Sigmoid colon (tissue), 7 donors: ENCODE measurements around the gene TCERG1. TPM values are rescaled to one million over a fixed set of nuclear protein-coding genes. Genes with fewer than 3 reads are reported as not detected.

ENCODE experiments used
- DNase-seq: peaks from one replicate; pipeline ENCODE4 v3.0.0-alpha.2; 2019
- H3K27ac ChIP-seq, 4 donors: fragments of 200-600 bp; sonication (generic); one replicate each; pipeline ENCODE4 v1.5.1; 2016 to 2019; ENCODE audit warnings: mild to moderate bottlenecking in 1 of 4
- H3K27me3 ChIP-seq, 3 donors: fragments of 200-600 bp; sonication (generic); one replicate each; pipeline ENCODE4 v1.5.1; 2019; ENCODE audit warnings: mild to moderate bottlenecking in 1 of 3
- H3K36me3 ChIP-seq, 4 donors: fragments of 200-600 bp; sonication (generic); one replicate each; pipeline ENCODE4 v1.5.1; 2016 to 2019
- H3K4me1 ChIP-seq, 4 donors: fragments of 200-600 bp; sonication (generic); one replicate each; pipeline ENCODE4 v1.5.1; 2017 to 2019
- H3K4me3 ChIP-seq, 4 donors: fragments of 200-600 bp; sonication (generic); one replicate each; pipeline ENCODE4 v1.5.1; 2017 to 2019; ENCODE audit warnings: mild to moderate bottlenecking in 2 of 4, moderate library complexity in 1 of 4
- H3K9me3 ChIP-seq, 4 donors: fragments of 200-600 bp in 3 of 4; sonication (generic) in 3 of 4; one replicate each; pipeline versions ENCODE4 v1.5.1 to v1.6.1; 2013 to 2019
- EP300 ChIP-seq, 4 donors: sonication (generic); formaldehyde crosslinking; IDR thresholded peaks; one replicate each; pipeline ENCODE4 v1.6.1; 2017; ENCODE audit warnings: antibody characterized with exemption in 4 of 4
- POLR2A ChIP-seq, 2 donors: fragments of 450-650 bp; IDR thresholded peaks; one replicate each; pipeline ENCODE4 v1.6.1; 2016; ENCODE audit warnings: antibody characterized with exemption in 2 of 2, mild to moderate bottlenecking in 2 of 2, moderate library complexity in 2 of 2
- POLR2AphosphoS5 ChIP-seq, 4 donors: sonication (generic); formaldehyde crosslinking; IDR thresholded peaks; one replicate each; pipeline ENCODE4 v1.6.1; 2017; ENCODE audit warnings: antibody characterized with exemption in 4 of 4
- WGBS, 2 donors: extraction: QIAGEN DNeasy Blood & Tissue Kit; methylation state at CpG; one replicate each; pipeline ENCODE4 v1.1.7; 2013; 5-methylcytosine and 5-hydroxymethylcytosine counted together
- intact Hi-C: fragments of 100-400 bp; cut with DNase I; formaldehyde crosslinking; loops from one replicate; pipeline ENCODE4 v1.15.1; 2023
- polyA plus RNA-seq, 3 donors: library from polyadenylated mRNA; stranded (reverse); fragments of 200-250 nt; gene quantifications; one replicate each; pipeline ENCODE4 v1.2.3, GENCODE V29; 2013
- total RNA-seq, 4 donors: library from RNA; depleted of rRNA; stranded (reverse); fragments of >200 nt; gene quantifications; one replicate each; pipeline ENCODE4 v1.1.0, GENCODE V29; 2016
- TF ChIP-seq, protein P1 (sequence below), 4 experiments: fragments of 450-650 bp in 3 of 4; fragments of 200-600 bp in 1 of 4; IDR thresholded peaks; one replicate each; pipeline ENCODE4 v1.5.1; 2016 to 2019; ENCODE audit warnings: antibody characterized with exemption in 4 of 4, mild to moderate bottlenecking in 3 of 4, moderate library complexity in 2 of 4
- donor health status: healthy with polysubstance abuse.
- donor health status: Bipolar disorder and iron deficiency.
- donor health status: healthy.

TCERG1 gene
- total and polyA plus RNA-seq, 7 donors: 10.2 to 67.3 (median 37.9) TPM

DNA sequence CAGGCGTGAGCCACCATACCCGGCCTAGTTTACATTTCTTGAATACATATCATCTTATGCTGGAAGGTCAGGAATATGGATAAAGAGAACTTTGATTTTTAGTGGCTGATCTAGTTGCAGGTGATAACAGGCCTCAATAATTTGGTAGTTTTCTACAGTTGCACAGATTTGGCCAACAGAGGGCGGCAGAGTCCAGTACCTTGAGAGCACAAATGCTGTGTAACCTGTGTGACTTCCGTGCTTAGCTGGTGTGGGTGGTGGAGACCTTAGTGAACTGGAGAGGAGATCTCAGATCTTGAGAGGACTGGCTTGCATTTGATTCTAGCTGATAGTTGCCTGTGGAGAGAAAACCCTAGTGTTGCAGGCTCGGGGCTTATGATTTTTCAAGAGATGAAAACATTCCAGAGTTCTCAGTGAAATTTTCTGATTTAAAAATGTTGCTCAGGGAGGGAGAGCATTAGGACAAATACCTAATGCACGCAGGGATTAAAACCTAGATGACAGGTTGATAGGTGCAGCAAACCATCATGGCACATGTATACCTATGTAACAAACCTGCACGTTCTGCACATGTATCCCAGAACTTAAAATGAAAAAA is 86.2 kb downstream of the TCERG1 start:
- no peaks in the 10 kb centered on the region for H3K9me3 ChIP-seq
- intact Hi-C loops: loop anchor here (1.0 kb wide), 1 partner anchor 655 kb away; no protein-coding TSS in a partner anchor
- TF ChIP-seq, protein P1, sequence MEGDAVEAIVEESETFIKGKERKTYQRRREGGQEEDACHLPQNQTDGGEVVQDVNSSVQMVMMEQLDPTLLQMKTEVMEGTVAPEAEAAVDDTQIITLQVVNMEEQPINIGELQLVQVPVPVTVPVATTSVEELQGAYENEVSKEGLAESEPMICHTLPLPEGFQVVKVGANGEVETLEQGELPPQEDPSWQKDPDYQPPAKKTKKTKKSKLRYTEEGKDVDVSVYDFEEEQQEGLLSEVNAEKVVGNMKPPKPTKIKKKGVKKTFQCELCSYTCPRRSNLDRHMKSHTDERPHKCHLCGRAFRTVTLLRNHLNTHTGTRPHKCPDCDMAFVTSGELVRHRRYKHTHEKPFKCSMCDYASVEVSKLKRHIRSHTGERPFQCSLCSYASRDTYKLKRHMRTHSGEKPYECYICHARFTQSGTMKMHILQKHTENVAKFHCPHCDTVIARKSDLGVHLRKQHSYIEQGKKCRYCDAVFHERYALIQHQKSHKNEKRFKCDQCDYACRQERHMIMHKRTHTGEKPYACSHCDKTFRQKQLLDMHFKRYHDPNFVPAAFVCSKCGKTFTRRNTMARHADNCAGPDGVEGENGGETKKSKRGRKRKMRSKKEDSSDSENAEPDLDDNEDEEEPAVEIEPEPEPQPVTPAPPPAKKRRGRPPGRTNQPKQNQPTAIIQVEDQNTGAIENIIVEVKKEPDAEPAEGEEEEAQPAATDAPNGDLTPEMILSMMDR (IDR thresholded peaks at IDR 0.05): peak; percentile 24 to 75 (median 64)
- TF ChIP-seq POLR2A (IDR thresholded peaks at IDR 0.05): no peak
- 40 to 43% methylated on average over 7 of the region's 7 CpGs for WGBS, 2 donors
- H3K27ac ChIP-seq: no peak overlapping the region
- DNase-seq: no peak
- no peaks in the 10 kb centered on the region for H3K4me1 ChIP-seq
- no peaks in the 10 kb centered on the region for H3K36me3 ChIP-seq
- no peak overlapping the region for H3K4me3 ChIP-seq
- no peaks in the 10 kb centered on the region for H3K27me3 ChIP-seq

DNA sequence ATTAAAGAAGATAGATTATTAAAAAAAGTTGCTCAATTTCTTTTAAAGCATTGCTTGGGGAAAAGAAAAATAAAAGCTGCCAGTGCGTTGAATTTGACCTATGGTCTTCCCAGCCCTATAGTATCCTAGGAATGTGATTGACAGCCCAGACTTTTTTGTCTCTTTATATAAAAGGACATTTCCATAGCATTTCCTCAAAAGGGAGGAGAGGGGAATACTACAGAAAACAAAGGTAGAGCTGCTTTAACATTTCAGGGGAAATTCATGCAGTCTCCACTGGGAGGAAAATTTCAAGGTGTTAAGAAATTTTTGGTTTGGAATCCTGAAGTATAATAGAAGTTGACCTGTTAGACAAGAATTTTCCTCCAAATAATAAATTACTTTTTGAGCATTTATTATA is 86.7 kb downstream of the TCERG1 start:
- Histone ChIP-seq H3K27ac (no peak overlapping the region), H3K4me1 (no peaks in the 10 kb centered on the region), H3K9me3 (no peaks in the 10 kb centered on the region), H3K4me3 (no peak overlapping the region), H3K27me3 (no peaks in the 10 kb centered on the region), H3K36me3 (no peaks in the 10 kb centered on the region)
- WGBS, 2 donors: 0% methylated on average over 1 of the region's 1 CpG
- intact Hi-C loops: loop anchor here (1.0 kb wide), 1 partner anchor 654 kb away; no protein-coding TSS in a partner anchor
- no peak for TF ChIP-seq POLR2AphosphoS5 (IDR thresholded peaks at IDR 0.05)
- TF ChIP-seq EP300 (IDR thresholded peaks at IDR 0.05): no peak
- TF ChIP-seq, protein P1 (IDR thresholded peaks at IDR 0.05): no peak
- TF ChIP-seq POLR2A (IDR thresholded peaks at IDR 0.05): no peak
- no peak for DNase-seq

GRCh38 chr5:146538432-146538831 is 91.3 kb downstream of the TCERG1 start:
- no peak overlapping the region for H3K27ac ChIP-seq
- no peaks in the 10 kb centered on the region for H3K4me1 ChIP-seq
- WGBS, 2 donors: 88 to 91% methylated on average over 3 of the region's 3 CpGs
- no peak overlapping the region for H3K4me3 ChIP-seq
- no peak for DNase-seq
- no peaks in the 10 kb centered on the region for H3K9me3 ChIP-seq
- TF ChIP-seq, protein P1 (IDR thresholded peaks at IDR 0.05): no peak
- TF ChIP-seq EP300 (IDR thresholded peaks at IDR 0.05): no peak
- TF ChIP-seq POLR2AphosphoS5 (IDR thresholded peaks at IDR 0.05): no peak
- TF ChIP-seq POLR2A (IDR thresholded peaks at IDR 0.05): no peak
- H3K27me3 ChIP-seq: no peaks in the 10 kb centered on the region
- H3K36me3 ChIP-seq: no peaks in the 10 kb centered on the region
- intact Hi-C loops: no loop called here

DNA sequence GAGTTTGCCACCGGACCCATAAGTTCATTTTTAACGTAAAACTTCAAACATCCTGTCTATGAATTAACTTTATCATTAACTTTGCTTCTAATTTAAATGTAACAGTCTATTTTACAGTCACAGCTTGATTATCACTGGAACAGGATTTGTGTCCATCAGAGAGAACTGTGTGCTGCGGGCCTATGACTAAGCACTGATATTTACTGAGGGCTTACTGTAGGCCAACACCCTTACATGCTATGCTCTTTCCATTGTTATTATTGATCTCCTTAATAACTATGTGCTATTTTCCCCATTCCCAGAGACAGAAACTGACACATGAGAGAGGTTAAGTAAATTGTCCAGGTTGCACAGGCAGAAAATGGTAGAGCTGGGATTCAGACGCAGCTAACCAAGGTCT is 92.8 kb downstream of the TCERG1 start:
- TF ChIP-seq POLR2A (IDR thresholded peaks at IDR 0.05) (no peak), POLR2AphosphoS5 (IDR thresholded peaks at IDR 0.05) (no peak), EP300 (IDR thresholded peaks at IDR 0.05) (no peak)
- TF ChIP-seq, protein P1 (IDR thresholded peaks at IDR 0.05): no peak
- intact Hi-C loops: no loop called here
- H3K4me3 ChIP-seq: no peak overlapping the region

DNA sequence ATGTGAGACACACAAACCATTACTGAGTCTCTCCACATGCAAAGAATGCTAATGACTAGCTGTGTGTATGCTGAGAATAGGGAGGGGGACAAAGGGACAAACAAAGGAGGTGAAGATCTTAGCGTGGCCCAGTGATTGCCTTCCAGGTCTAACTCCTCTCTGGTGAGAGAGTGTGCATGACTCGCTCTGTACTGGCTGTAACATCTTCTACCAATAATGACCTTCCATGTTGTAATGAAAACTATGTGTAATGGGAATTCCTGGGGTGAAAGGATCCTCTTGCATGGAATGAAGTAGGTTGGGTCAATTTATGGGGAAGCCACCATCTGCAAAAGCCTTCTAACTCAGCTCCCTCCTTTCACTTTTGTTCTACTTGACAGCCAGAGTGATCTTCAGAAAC is 93.3 kb downstream of the TCERG1 start:
- no peaks in the 10 kb centered on the region for H3K36me3 ChIP-seq
- H3K27ac ChIP-seq: no peak overlapping the region
- no peak for DNase-seq
- TF ChIP-seq EP300 (IDR thresholded peaks at IDR 0.05) (no peak), POLR2AphosphoS5 (IDR thresholded peaks at IDR 0.05) (no peak), POLR2A (IDR thresholded peaks at IDR 0.05) (no peak)
- TF ChIP-seq, protein P1 (IDR thresholded peaks at IDR 0.05): no peak
- WGBS, 2 donors: 83 to 84% methylated on average over 2 of the region's 2 CpGs
- H3K9me3 ChIP-seq: no peaks in the 10 kb centered on the region
- intact Hi-C loops: no loop called here
- H3K4me1 ChIP-seq: no peaks in the 10 kb centered on the region
- H3K27me3 ChIP-seq: no peaks in the 10 kb centered on the region
- H3K4me3 ChIP-seq: no peak overlapping the region

More for the DNA sequence above, 92.8 kb downstream of the TCERG1 start:
- H3K9me3 ChIP-seq: no peaks in the 10 kb centered on the region
- H3K36me3 ChIP-seq: no peaks in the 10 kb centered on the region
- H3K4me1 ChIP-seq: no peaks in the 10 kb centered on the region
- no peaks in the 10 kb centered on the region for H3K27me3 ChIP-seq
- WGBS, 2 donors: 91 to 95% methylated on average over 4 of the region's 4 CpGs
- H3K27ac ChIP-seq: no peak overlapping the region
- DNase-seq: no peak
